OCI-LY7 (cell line): ENCODE data around the gene CHST6.

Experiments
- CTCF ChIP-seq: fragments of 200-600 bp; sonication (generic); conservative IDR thresholded peaks from 2 replicates; pipeline ENCODE4 v1.5.1; 2014; ENCODE audit warnings: mild to moderate bottlenecking, antibody characterized with exemption, low read length, moderate library complexity, mixed read lengths
- EZH2phosphoT487 ChIP-seq: fragments of 200-600 bp; sonication (generic); IDR thresholded peaks from 2 replicates; pipeline ENCODE4 v1.6.1; 2018; ENCODE audit warnings: low read depth, borderline replicate concordance, mild to moderate bottlenecking, mixed run types, antibody characterized with exemption, low read length, moderate library complexity, mixed read lengths

- no peak for TF ChIP-seq CTCF
- TF ChIP-seq EZH2phosphoT487, result no peak
Observed at GRCh38 chr16:75501359-75501758, 6.1 kb upstream of the CHST6 start.
